Upper lobe of right lung (tissue), 1 donor: ENCODE measurements around the gene IL1RAPL1. TPM values are rescaled to one million over a fixed set of nuclear protein-coding genes. Genes with fewer than 3 reads are reported as not detected.

Experiments used
- ATAC-seq: fragments of 200-7000 bp; cut with Tn5 transposase; one replicate; pipeline ENCODE4 v1.9.1; 2020; ENCODE audit warnings: mild to moderate bottlenecking, moderate library complexity
- DNase-seq: peaks from one replicate; pipeline ENCODE4 v3.0.0-alpha.2; 2020
- H3K27ac ChIP-seq: fragments of 200-600 bp; one replicate; pipeline ENCODE4 v1.8.0; 2022
- H3K27me3 ChIP-seq: fragments of 200-600 bp; one replicate; pipeline ENCODE4 v1.8.0; 2022; ENCODE audit warnings: mild to moderate bottlenecking
- H3K36me3 ChIP-seq: fragments of 200-600 bp; one replicate; pipeline ENCODE4 v1.8.0; 2022
- H3K4me1 ChIP-seq: fragments of 200-600 bp; one replicate; pipeline ENCODE4 v1.8.0; 2022
- H3K4me3 ChIP-seq: fragments of 200-600 bp; one replicate; pipeline ENCODE4 v1.8.0; 2022; ENCODE audit warnings: mild to moderate bottlenecking
- H3K9me3 ChIP-seq: fragments of 200-600 bp; one replicate; pipeline ENCODE4 v1.8.0; 2022
- intact Hi-C: fragments of 100-400 bp; cut with DNase I; formaldehyde crosslinking; loops from one replicate; pipeline ENCODE4 v1.11.0; 2022
- total RNA-seq: library from RNA; stranded (reverse); fragmentation: NEBNext Ultra II Directional; extraction: Animal tissue kit (Norgen Biotek cat#: 25700); gene quantifications from one replicate; pipeline ENCODE4 v1.2.1, GENCODE V29; 2021
- TF ChIP-seq, protein P1 (sequence below): fragments of 200-600 bp; IDR thresholded peaks from one replicate; pipeline ENCODE4 v1.8.0; 2022; ENCODE audit warnings: antibody characterized with exemption
- donor health status: DM: no; HTN: yes; CAD: no; lungs with severe emphysema.

IL1RAPL1 gene
- total RNA-seq, 1 donor from 2014 or later = not detected

DNA sequence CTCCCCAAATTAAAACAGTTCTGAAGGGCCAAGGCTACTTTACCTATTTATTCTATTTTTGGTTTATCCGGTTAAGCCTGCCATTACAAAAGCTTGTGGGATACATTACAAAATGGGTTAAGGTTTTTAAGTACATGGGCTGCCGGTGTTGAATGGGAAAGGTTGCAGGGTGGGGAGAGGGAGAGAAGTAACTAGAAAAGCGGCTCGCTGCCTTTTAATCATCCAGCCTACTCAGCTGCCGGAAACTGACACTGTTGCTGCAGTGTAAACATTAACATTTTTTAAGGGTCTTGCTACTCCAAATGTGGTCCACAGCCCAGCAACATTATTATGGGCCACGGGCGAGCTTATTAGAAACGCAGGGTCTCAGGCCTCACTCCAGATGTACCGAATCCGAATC, 1.5 kb upstream of the IL1RAPL1 start:
- TF ChIP-seq, protein P1, sequence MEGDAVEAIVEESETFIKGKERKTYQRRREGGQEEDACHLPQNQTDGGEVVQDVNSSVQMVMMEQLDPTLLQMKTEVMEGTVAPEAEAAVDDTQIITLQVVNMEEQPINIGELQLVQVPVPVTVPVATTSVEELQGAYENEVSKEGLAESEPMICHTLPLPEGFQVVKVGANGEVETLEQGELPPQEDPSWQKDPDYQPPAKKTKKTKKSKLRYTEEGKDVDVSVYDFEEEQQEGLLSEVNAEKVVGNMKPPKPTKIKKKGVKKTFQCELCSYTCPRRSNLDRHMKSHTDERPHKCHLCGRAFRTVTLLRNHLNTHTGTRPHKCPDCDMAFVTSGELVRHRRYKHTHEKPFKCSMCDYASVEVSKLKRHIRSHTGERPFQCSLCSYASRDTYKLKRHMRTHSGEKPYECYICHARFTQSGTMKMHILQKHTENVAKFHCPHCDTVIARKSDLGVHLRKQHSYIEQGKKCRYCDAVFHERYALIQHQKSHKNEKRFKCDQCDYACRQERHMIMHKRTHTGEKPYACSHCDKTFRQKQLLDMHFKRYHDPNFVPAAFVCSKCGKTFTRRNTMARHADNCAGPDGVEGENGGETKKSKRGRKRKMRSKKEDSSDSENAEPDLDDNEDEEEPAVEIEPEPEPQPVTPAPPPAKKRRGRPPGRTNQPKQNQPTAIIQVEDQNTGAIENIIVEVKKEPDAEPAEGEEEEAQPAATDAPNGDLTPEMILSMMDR = no peak
- Histone ChIP-seq H3K4me1 (no peaks in the 10 kb centered on the region), H3K27me3 (no peaks in the 10 kb centered on the region), H3K9me3 (no peaks in the 10 kb centered on the region), H3K36me3 (no peaks in the 10 kb centered on the region), H3K27ac (no peak overlapping the region), H3K4me3 (no peak overlapping the region)
- intact Hi-C loops = no loop called here
- DNase-seq (no peak), ATAC-seq (no peak)

DNA sequence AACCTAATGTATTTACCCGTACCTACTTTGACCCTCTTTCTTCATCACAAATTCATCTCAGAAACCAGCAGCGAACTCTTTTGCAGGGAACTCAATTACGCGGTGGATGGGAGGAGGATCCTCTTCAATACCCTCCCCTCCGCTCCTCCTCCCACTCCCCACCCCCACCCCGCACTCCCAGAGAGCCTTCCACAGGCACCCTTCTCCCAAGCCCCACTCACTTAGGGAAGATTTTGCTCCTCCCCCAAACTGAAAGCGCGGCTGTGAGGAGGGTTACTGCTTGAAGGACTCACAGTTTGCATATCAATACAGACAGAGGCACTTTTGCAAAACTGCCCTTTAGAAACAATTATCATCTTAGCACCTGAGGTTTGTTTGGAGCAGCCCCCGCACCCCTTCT, 960 bp upstream of the IL1RAPL1 start:
- Histone ChIP-seq H3K4me3 (no peak overlapping the region), H3K27me3 (no peaks in the 10 kb centered on the region), H3K27ac (no peak overlapping the region), H3K36me3 (no peaks in the 10 kb centered on the region), H3K4me1 (no peaks in the 10 kb centered on the region), H3K9me3 (no peaks in the 10 kb centered on the region)
- intact Hi-C loops = no loop called here
- DNase-seq (no peak), ATAC-seq (no peak)
- TF ChIP-seq, protein P1 = no peak

DNA sequence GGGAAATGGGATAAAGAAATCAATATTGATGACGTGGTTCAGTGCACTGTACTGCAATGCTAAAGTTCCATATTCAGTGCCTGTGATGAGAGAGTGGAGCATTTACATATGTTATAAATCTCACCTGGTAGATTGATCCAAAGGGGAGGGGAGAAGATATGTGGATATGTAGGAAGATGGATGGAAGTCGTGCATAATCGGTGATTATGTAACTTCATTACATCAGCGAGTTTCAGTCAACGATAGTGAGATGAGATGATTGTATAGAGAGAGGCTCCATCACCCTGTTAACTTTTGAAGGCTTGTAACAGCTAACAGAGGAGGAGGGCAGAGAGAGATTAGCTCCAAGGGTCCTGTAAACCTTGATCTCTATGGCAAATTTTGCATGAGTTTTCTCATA, 1.8 kb downstream of the IL1RAPL1 start:
- DNase-seq (no peak), ATAC-seq (no peak)
- intact Hi-C loops = no loop called here
- Histone ChIP-seq H3K9me3 (no peaks in the 10 kb centered on the region), H3K36me3 (no peaks in the 10 kb centered on the region), H3K4me3 (no peak overlapping the region), H3K27ac (no peak overlapping the region), H3K27me3 (no peaks in the 10 kb centered on the region), H3K4me1 (no peaks in the 10 kb centered on the region)
- TF ChIP-seq, protein P1 = no peak

DNA sequence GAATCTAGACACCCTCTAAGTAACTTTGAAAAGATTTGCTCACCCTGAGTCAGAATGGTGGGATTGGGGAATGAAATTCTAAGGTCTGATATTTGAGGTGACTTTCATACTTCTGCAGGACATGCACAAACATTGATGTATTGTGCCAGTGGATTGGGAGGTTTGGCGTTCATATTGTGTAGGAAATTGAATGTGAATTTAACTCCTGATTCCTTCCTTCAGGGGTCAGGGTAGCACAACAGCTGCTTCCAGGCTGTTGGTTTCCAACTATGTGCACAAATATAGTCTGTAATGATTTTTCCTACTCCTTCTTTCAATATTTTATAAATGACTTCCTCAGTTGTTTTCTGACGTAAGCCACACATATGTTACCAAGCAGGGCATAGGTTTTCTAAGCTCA, 3.1 kb downstream of the IL1RAPL1 start:
- ATAC-seq (no peak), DNase-seq (no peak)
- H3K36me3 ChIP-seq = no peaks in the 10 kb centered on the region
- intact Hi-C loops = no loop called here
- TF ChIP-seq, protein P1 = no peak
- H3K27me3 ChIP-seq = no peaks in the 10 kb centered on the region
- H3K9me3 ChIP-seq = no peaks in the 10 kb centered on the region
- H3K4me3 ChIP-seq = no peak overlapping the region
- H3K4me1 ChIP-seq = no peaks in the 10 kb centered on the region
- H3K27ac ChIP-seq = no peak overlapping the region

DNA sequence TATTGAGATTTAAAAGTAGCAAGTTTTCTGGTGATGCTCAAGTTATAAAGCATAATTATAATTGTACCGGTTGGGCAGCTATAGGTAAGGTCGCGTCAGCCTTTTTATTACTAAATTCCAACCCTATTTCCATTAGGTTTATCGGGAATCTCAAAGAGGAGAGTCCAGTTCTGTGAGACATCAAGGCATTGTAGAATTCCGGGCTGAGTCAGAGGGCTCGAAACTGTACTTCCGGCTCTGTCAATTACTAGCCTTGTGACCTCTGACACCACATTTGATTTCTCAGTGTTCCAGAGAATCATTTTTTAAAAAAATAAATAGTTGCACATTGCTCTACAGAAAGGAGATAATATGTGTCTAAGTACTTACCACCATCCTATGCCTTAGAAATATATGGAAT, 4.3 kb downstream of the IL1RAPL1 start:
- Histone ChIP-seq H3K9me3 (no peaks in the 10 kb centered on the region), H3K36me3 (no peaks in the 10 kb centered on the region), H3K27ac (no peak overlapping the region), H3K4me1 (no peaks in the 10 kb centered on the region), H3K4me3 (no peak overlapping the region), H3K27me3 (no peaks in the 10 kb centered on the region)
- DNase-seq (no peak), ATAC-seq (no peak)
- intact Hi-C loops = no loop called here
- TF ChIP-seq, protein P1 = no peak

- DNase-seq (no peak), ATAC-seq (no peak)
- no peaks in the 10 kb centered on the region for H3K9me3 ChIP-seq
- no peak overlapping the region for H3K27ac ChIP-seq
- no peaks in the 10 kb centered on the region for H3K36me3 ChIP-seq
- no peaks in the 10 kb centered on the region for H3K4me1 ChIP-seq
- H3K4me3 ChIP-seq = no peak overlapping the region
- TF ChIP-seq, protein P1 = no peak
- intact Hi-C loops = no loop called here
- H3K27me3 ChIP-seq = no peaks in the 10 kb centered on the region
Measured at GRCh38 chrX:28595346-28595745, 8.1 kb downstream of the IL1RAPL1 start.
